ENCODE measurements around the gene ASAP2. TPM values are rescaled to one million over a fixed set of nuclear protein-coding genes. Genes with fewer than 3 reads are reported as not detected.

The ASAP2 gene
- total and polyA plus RNA-seq, 9 of the 15 experiments (the other 6 are each of a cell fraction or from before 2014, with no cell fraction given), result 0.06 to 4.3 (median 3.1) TPM

DNA sequence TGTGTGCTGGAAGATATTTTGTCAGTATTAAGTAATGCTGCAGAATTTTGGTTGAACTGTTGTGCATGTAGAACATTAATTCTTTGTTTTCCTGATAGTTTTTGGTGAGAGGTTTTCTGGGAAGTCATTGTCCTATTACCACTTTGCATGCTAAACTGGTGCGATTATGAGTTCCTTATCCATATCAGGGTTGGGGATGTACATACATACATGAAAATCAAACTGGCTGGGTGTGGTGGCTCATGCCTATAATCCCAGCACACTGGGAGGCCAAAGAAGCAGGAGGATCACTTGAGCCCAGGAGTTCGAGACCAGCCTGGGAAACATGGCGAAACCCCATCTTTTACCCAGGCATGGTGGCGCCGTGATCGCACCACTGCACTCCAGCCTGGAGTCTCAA is 34.6 kb downstream of the ASAP2 start:
- Histone ChIP-seq H3K79me2 (ENCODE audit: control insufficient read depth, insufficient read depth, low read length) (no peaks in the 10 kb centered on the region; the same call in 2 of the 3 replicates), H3K36me3 (ENCODE audit: control insufficient read depth, insufficient read depth, low read length) (no peaks in the 10 kb centered on the region), H3K9me3 (replicated peaks; ENCODE audit: control insufficient read depth, insufficient read depth, low read depth, low read length) (no peaks in the 10 kb centered on the region), H3K27ac (ENCODE audit: extremely low read depth, low read depth, low read length) (no peak overlapping the region), H3K4me1 (replicated peaks in 1 of 2; ENCODE audit: control insufficient read depth in 2 of 2, insufficient read depth in 2 of 2, low read length in 2 of 2) (peaks cover 0 to 6% of the 10 kb centered on the region in 2 experiments; a peak in 4 of 5 replicates), H3K4me2 (ENCODE audit: insufficient read depth, low read length) (no peak overlapping the region), H3K9me1 (ENCODE audit: control insufficient read depth, insufficient read depth, low read length) (no peaks in the 10 kb centered on the region), H3K9ac (ENCODE audit: insufficient read depth in 1 of 2, low read depth in 2 of 2, low read length in 2 of 2) (no peak overlapping the region), H4K20me1 (replicated peaks; ENCODE audit: control insufficient read depth, insufficient read depth, low read length) (no peaks in the 10 kb centered on the region), H3K27me3 (ENCODE audit: control insufficient read depth in 2 of 2, insufficient read depth in 2 of 2, low read length in 2 of 2) (peaks cover 2 to 15% of the 10 kb centered on the region in 2 experiments; a peak in 1 of 5 replicates), H3K4me3 (no peak overlapping the region), H2AFZ (ENCODE audit: low read depth, low read length) (no peak overlapping the region)
- intact Hi-C loops (cut with micrococcal nuclease), result no loop called here
- no peak for TF ChIP-seq JUN (IDR thresholded peaks at IDR 0.05; ENCODE audit: borderline replicate concordance, low read depth, low read length)
- TF ChIP-seq JUN (CRISPR knock-in tag; IDR thresholded peaks at IDR 0.05; ENCODE audit: borderline replicate concordance), result no peak
- ChIA-PET POLR2A (no interaction called here), CTCF (ENCODE audit: low intra/inter-chr PET ratio) (no interaction called here)
- no peak for ATAC-seq
- DNase-seq (ENCODE audit: extremely low read depth in 1 of 4, low spot score in 3 of 4), result no peak
- 21% methylated on average over 6 of the region's 6 CpGs for WGBS (ENCODE audit: insufficient coverage, low coverage, missing lambda C conversion rate)
- in situ Hi-C loops (cut with MboI), result no loop called here
- no TSS peak for BruUV-seq (replicated peaks)
- FAIRE-seq, result no peak

GRCh38 chr2:9243357-9243756 is 36.7 kb downstream of the ASAP2 start:
- DNase-seq (ENCODE audit: extremely low read depth in 1 of 4, low spot score in 3 of 4) (no peak), ATAC-seq (no peak), FAIRE-seq (no peak)
- no peaks in the 10 kb centered on the region for H3K79me2 ChIP-seq (ENCODE audit: control insufficient read depth, insufficient read depth, low read length)
- BruUV-seq (replicated peaks), result no TSS peak
- no peaks in the 10 kb centered on the region for H4K20me1 ChIP-seq (replicated peaks; ENCODE audit: control insufficient read depth, insufficient read depth, low read length)
- ChIA-PET POLR2A (no interaction called here), CTCF (ENCODE audit: low intra/inter-chr PET ratio) (no interaction called here)
- 29% methylated on average over 8 of the region's 8 CpGs for WGBS (ENCODE audit: insufficient coverage, low coverage, missing lambda C conversion rate)
- H3K4me1 ChIP-seq (replicated peaks in 1 of 2; ENCODE audit: control insufficient read depth in 2 of 2, insufficient read depth in 2 of 2, low read length in 2 of 2), result peaks cover 0 to 3% of the 10 kb centered on the region in 2 experiments; a peak in 4 of 5 replicates
- H3K36me3 ChIP-seq (ENCODE audit: control insufficient read depth, insufficient read depth, low read length), result no peaks in the 10 kb centered on the region
- no peaks in the 10 kb centered on the region for H3K9me3 ChIP-seq (replicated peaks; ENCODE audit: control insufficient read depth, insufficient read depth, low read depth, low read length)
- H2AFZ ChIP-seq (ENCODE audit: low read depth, low read length), result no peak overlapping the region
- intact Hi-C loops (cut with micrococcal nuclease) (no loop called here), in situ Hi-C loops (cut with MboI) (no loop called here)
- H3K27ac ChIP-seq (ENCODE audit: extremely low read depth, low read depth, low read length), result no peak overlapping the region
- no peak overlapping the region for H3K9ac ChIP-seq (ENCODE audit: insufficient read depth in 1 of 2, low read depth in 2 of 2, low read length in 2 of 2)
- H3K4me2 ChIP-seq (ENCODE audit: insufficient read depth, low read length), result no peak overlapping the region
- peaks cover 4 to 34% of the 10 kb centered on the region in 2 experiments for H3K27me3 ChIP-seq (ENCODE audit: control insufficient read depth in 2 of 2, insufficient read depth in 2 of 2, low read length in 2 of 2)
- TF ChIP-seq, protein P1, sequence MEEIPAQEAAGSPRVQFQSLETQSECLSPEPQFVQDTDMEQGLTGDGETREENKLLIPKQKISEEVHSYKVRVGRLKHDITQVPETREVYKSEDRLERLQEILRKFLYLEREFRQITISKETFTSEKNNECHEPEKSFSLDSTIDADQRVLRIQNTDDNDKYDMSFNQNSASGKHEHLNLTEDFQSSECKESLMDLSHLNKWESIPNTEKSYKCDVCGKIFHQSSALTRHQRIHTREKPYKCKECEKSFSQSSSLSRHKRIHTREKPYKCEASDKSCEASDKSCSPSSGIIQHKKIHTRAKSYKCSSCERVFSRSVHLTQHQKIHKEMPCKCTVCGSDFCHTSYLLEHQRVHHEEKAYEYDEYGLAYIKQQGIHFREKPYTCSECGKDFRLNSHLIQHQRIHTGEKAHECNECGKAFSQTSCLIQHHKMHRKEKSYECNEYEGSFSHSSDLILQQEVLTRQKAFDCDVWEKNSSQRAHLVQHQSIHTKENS (CRISPR knock-in tag; IDR thresholded peaks at IDR 0.05), result no peak
- TF ChIP-seq SPI1 (IDR thresholded peaks at IDR 0.05; ENCODE audit: borderline replicate concordance, low read depth, low read length) (no peak), E2F6 (IDR thresholded peaks at IDR 0.05; ENCODE audit: borderline replicate concordance in 1 of 2, extremely low read depth in 1 of 2, insufficient read depth in 1 of 2, insufficient read length in 1 of 2, low read depth in 1 of 2, low read length in 1 of 2, poor library complexity in 1 of 2, severe bottlenecking in 1 of 2) (no peak), CBX8 (IDR thresholded peaks at IDR 0.05; ENCODE audit: borderline replicate concordance, extremely low read depth, low read depth, low read length, poor library complexity, severe bottlenecking) (no peak), ZNF830 (CRISPR knock-in tag; IDR thresholded peaks at IDR 0.05) (no peak)
- no peaks in the 10 kb centered on the region for H3K9me1 ChIP-seq (ENCODE audit: control insufficient read depth, insufficient read depth, low read length)
- no peak overlapping the region for H3K4me3 ChIP-seq
